Body of pancreas (tissue), 4 donors: ENCODE measurements around the gene ZNF90.

Experiments
- POLR2A ChIP-seq, 3 donors: fragments of 450-650 bp; IDR thresholded peaks; one replicate each; pipeline ENCODE4 v1.6.1; 2016; ENCODE audit warnings: antibody characterized with exemption in 3 of 3, mild to moderate bottlenecking in 2 of 3
- TF ChIP-seq, protein P1 (sequence below), 7 experiments: fragments of 450-650 bp in 4 of 7; fragments of 200-600 bp in 3 of 7; sonication (generic) in 3 of 7; IDR thresholded peaks; one replicate each; pipeline ENCODE4 v1.5.1; 2016 to 2019; ENCODE audit warnings: antibody characterized with exemption in 7 of 7

- no peak for TF ChIP-seq POLR2A (IDR thresholded peaks at IDR 0.05)
- TF ChIP-seq, protein P1, sequence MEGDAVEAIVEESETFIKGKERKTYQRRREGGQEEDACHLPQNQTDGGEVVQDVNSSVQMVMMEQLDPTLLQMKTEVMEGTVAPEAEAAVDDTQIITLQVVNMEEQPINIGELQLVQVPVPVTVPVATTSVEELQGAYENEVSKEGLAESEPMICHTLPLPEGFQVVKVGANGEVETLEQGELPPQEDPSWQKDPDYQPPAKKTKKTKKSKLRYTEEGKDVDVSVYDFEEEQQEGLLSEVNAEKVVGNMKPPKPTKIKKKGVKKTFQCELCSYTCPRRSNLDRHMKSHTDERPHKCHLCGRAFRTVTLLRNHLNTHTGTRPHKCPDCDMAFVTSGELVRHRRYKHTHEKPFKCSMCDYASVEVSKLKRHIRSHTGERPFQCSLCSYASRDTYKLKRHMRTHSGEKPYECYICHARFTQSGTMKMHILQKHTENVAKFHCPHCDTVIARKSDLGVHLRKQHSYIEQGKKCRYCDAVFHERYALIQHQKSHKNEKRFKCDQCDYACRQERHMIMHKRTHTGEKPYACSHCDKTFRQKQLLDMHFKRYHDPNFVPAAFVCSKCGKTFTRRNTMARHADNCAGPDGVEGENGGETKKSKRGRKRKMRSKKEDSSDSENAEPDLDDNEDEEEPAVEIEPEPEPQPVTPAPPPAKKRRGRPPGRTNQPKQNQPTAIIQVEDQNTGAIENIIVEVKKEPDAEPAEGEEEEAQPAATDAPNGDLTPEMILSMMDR (IDR thresholded peaks at IDR 0.05): no peak
Measured at GRCh38 chr19:20162821-20163220, 85.0 kb downstream of the ZNF90 start.
